Lower lobe of right lung (tissue), 2 donors: Measurements from ENCODE around the gene LIN28A. TPM values are rescaled to one million over a fixed set of nuclear protein-coding genes. Genes with fewer than 3 reads are reported as not detected.

ENCODE experiments used
- ATAC-seq, 2 donors: fragments of 200-7000 bp; cut with Tn5 transposase; one replicate each; pipeline ENCODE4 v1.9.1; 2020 to 2022; ENCODE audit warnings: mild to moderate bottlenecking in 2 of 2, moderate library complexity in 2 of 2
- DNase-seq: peaks from one replicate; pipeline ENCODE4 v3.0.0-alpha.2; 2020
- H3K27ac ChIP-seq: fragments of 200-600 bp; one replicate; pipeline ENCODE4 v1.8.0; 2022
- H3K27me3 ChIP-seq: fragments of 200-600 bp; one replicate; pipeline ENCODE4 v1.8.0; 2022; ENCODE audit warnings: low read depth
- H3K36me3 ChIP-seq: fragments of 200-600 bp; one replicate; pipeline ENCODE4 v1.8.0; 2022; ENCODE audit warnings: mild to moderate bottlenecking
- H3K4me1 ChIP-seq: fragments of 200-600 bp; one replicate; pipeline ENCODE4 v1.8.0; 2022
- H3K4me3 ChIP-seq: fragments of 200-600 bp; one replicate; pipeline ENCODE4 v1.8.0; 2022; ENCODE audit warnings: mild to moderate bottlenecking
- H3K9me3 ChIP-seq: fragments of 200-600 bp; one replicate; pipeline ENCODE4 v1.8.0; 2022
- intact Hi-C: fragments of 100-400 bp; cut with DNase I; formaldehyde crosslinking; loops from one replicate; pipeline ENCODE4 v1.11.0; 2022
- total RNA-seq: library from RNA; stranded (reverse); fragmentation: NEBNext Ultra II Directional; extraction: Animal tissue kit (Norgen Biotek cat#: 25700); gene quantifications from one replicate; pipeline ENCODE4 v1.2.1, GENCODE V29; 2021
- TF ChIP-seq, protein P1 (sequence below): fragments of 200-600 bp; IDR thresholded peaks from one replicate; pipeline ENCODE4 v1.8.0; 2022; ENCODE audit warnings: antibody characterized with exemption, mild to moderate bottlenecking
- donor health status: DM: no; HTN: yes; CAD: no; lungs with severe emphysema.

The LIN28A gene
- total RNA-seq, 1 donor from 2014 or later, result not detected

- intact Hi-C loops, result no loop called here
- peaks cover 36% of the 10 kb centered on the region for H3K36me3 ChIP-seq
These were observed 21.5 kb downstream of the LIN28A start, which contains the start of gene DHDDS for GRCh38 chr1:26431979-26432695. DHDDS (plus strand) TSS chr1:26432321; CDS start chr1:26432946, 625 bp downstream.

GRCh38 chr1:26432793-26433192, 22.2 kb downstream of the LIN28A start:
- H3K36me3 ChIP-seq, result peaks cover 42% of the 10 kb centered on the region
- H3K4me1 ChIP-seq, result peaks cover 20% of the 10 kb centered on the region
- DNase-seq (no peak), ATAC-seq (no peak)
- H3K27ac ChIP-seq, result peak overlapping the region; percentile 80
- no peaks in the 10 kb centered on the region for H3K27me3 ChIP-seq
- intact Hi-C loops, result no loop called here
- TF ChIP-seq, protein P1, sequence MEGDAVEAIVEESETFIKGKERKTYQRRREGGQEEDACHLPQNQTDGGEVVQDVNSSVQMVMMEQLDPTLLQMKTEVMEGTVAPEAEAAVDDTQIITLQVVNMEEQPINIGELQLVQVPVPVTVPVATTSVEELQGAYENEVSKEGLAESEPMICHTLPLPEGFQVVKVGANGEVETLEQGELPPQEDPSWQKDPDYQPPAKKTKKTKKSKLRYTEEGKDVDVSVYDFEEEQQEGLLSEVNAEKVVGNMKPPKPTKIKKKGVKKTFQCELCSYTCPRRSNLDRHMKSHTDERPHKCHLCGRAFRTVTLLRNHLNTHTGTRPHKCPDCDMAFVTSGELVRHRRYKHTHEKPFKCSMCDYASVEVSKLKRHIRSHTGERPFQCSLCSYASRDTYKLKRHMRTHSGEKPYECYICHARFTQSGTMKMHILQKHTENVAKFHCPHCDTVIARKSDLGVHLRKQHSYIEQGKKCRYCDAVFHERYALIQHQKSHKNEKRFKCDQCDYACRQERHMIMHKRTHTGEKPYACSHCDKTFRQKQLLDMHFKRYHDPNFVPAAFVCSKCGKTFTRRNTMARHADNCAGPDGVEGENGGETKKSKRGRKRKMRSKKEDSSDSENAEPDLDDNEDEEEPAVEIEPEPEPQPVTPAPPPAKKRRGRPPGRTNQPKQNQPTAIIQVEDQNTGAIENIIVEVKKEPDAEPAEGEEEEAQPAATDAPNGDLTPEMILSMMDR, result no peak
- no peaks in the 10 kb centered on the region for H3K9me3 ChIP-seq
- H3K4me3 ChIP-seq, result peak overlapping the region; percentile 80

More at GRCh38 chr1:26431979-26432695, 21.5 kb downstream of the LIN28A start, which contains the start of gene DHDDS:
- TF ChIP-seq, protein P1, result no peak
- peak; percentile 100 for ATAC-seq
- Histone ChIP-seq H3K4me1 (peaks cover 20% of the 10 kb centered on the region), H3K27me3 (no peaks in the 10 kb centered on the region), H3K9me3 (no peaks in the 10 kb centered on the region), H3K4me3 (peak within 1 kb of the TSS; percentile 80), H3K27ac (peak within 1 kb of the TSS; percentile 80)
- DNase-seq, result peak; percentile 98

DNA sequence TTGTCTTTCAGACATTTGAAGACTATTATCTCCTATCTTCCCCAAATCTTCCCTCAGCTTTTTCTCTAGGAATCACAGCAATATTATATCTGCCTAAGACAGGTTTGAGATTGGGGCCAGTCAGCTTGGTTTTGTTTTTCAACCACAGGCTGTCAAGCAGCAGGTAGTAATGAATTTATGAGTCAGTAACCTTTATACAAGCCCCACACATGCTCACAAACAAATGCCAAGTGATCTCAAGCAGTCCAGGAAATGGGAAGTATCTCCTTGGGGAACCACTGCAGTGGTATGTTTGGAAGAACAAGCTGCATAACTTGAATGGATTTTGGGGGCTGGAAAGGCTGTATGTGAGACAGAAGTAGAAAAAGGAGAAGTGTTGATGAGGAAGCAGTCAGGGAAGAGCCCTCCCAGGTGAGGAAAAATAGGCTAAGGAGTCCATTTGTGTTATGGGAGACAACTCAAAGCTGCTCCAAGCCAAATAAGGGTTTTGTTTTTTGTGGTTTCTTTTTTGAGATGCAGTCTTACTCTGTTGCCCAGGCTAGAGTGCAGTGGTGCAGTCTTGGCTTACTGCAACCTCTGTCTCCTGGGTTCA, 23.6 kb downstream of the LIN28A start:
- H3K4me3 ChIP-seq, result no peak overlapping the region
- TF ChIP-seq, protein P1, result no peak
- no peak overlapping the region for H3K27ac ChIP-seq
- ATAC-seq (no peak), DNase-seq (no peak)
- intact Hi-C loops, result no loop called here
- peaks cover 20% of the 10 kb centered on the region for H3K4me1 ChIP-seq
- H3K27me3 ChIP-seq, result no peaks in the 10 kb centered on the region
- H3K9me3 ChIP-seq, result no peaks in the 10 kb centered on the region
- H3K36me3 ChIP-seq, result peaks cover 57% of the 10 kb centered on the region

DNA sequence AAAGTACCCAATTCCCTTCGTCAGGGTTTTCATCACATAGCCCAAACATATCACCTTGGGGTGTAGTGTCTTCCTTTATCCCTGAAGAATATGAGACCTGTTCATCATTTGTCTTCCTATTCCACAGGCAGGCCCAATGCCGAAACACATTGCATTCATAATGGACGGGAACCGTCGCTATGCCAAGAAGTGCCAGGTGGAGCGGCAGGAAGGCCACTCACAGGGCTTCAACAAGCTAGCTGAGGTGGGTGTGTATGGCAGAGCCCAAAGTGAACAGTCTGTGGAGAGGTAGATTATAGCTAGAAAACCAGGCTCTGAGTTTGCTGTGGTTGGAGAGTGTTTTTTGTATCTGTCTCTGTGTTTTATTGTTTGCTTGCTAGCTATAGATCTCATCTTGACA, 27.4 kb downstream of the LIN28A start:
- intact Hi-C loops, result no loop called here
- H3K36me3 ChIP-seq, result peaks cover 95% of the 10 kb centered on the region

DNA sequence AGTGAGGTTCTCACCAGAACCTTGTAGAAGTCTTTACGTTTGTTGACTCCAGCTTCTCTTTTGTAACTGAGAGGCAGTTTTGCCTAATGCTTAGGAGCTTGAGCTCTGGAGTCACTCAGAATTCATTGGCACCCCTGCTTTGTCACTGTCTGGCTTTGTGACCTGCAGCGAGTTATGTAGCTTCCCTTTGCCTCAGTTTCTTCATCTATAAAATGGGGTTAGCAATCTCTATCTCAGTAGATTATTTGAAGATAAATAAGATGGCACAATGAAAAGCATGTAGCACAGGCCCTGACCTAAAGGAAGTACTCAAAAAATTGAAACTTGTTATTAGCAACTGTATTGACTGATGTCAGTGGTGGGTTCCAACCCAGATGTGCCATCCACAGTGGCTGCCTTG, 29.6 kb downstream of the LIN28A start:
- intact Hi-C loops, result no loop called here

More for the DNA sequence above, 27.4 kb downstream of the LIN28A start:
- no peaks in the 10 kb centered on the region for H3K9me3 ChIP-seq
- DNase-seq (no peak), ATAC-seq (no peak)
- TF ChIP-seq, protein P1, result no peak
- H3K27ac ChIP-seq, result no peak overlapping the region
- no peaks in the 10 kb centered on the region for H3K27me3 ChIP-seq
- H3K4me1 ChIP-seq, result peaks cover 15% of the 10 kb centered on the region
- no peak overlapping the region for H3K4me3 ChIP-seq

More for the DNA sequence above, 29.6 kb downstream of the LIN28A start:
- H3K27me3 ChIP-seq, result no peaks in the 10 kb centered on the region
- no peak overlapping the region for H3K27ac ChIP-seq
- H3K36me3 ChIP-seq, result peaks cover 100% of the 10 kb centered on the region
- ATAC-seq (no peak), DNase-seq (no peak)
- no peaks in the 10 kb centered on the region for H3K4me1 ChIP-seq
- no peak overlapping the region for H3K4me3 ChIP-seq
- H3K9me3 ChIP-seq, result no peaks in the 10 kb centered on the region
- TF ChIP-seq, protein P1, result no peak
